SK-N-SH (cell line): Measurements from ENCODE around the gene SNN. TPM values are rescaled to one million over a fixed set of nuclear protein-coding genes. Genes with fewer than 3 reads are reported as not detected.

ENCODE experiments used
- CTCF ChIA-PET: fragments of 300-600, 350-600 bp; formaldehyde crosslinking; extraction: SDS; loops from one replicate; lab custom pipeline; 2021; lab: Yijun Ruan, JAX
- POLR2A ChIA-PET: fragments of 350-600 bp; sonication (Branson Sonifier 250); formaldehyde crosslinking; extraction: SDS; loops from one replicate; lab custom pipeline; 2020; ENCODE audit warnings: antibody characterized with exemption, inconsistent platforms; lab: Yijun Ruan, JAX
- DNase-seq: peaks from one replicate; pipeline ENCODE4 v3.0.0; 2012
- H2AFZ ChIP-seq: fragments of 200-600 bp; sonication (generic); 2 replicates; pipeline ENCODE4 v1.8.1; 2016; ENCODE audit warnings: antibody characterized with exemption, mild to moderate bottlenecking, low read depth
- H3F3A ChIP-seq: fragments of 200-600 bp; sonication (generic); replicated peaks from 2 replicates; pipeline ENCODE3; 2016; ENCODE audit warnings: antibody characterized with exemption, mild to moderate bottlenecking; ENCODE audit not compliant: insufficient read depth
- H3K27ac ChIP-seq, 2 experiments: fragments of 200-500 bp in 1 of 2; fragments of 200-600 bp in 1 of 2; sonication (Bioruptor generic) in 1 of 2; sonication (generic), shearing (Covaris generic) in 1 of 2; 2 replicates each; pipeline versions ENCODE4 v1.5.1 to v1.6.1; 2014 to 2016; ENCODE audit warnings: low read depth in 2 of 2, inconsistent platforms in 1 of 2, low read length in 1 of 2, mild to moderate bottlenecking in 1 of 2, mixed read lengths in 1 of 2
- H3K27me3 ChIP-seq: fragments of 200-600 bp; sonication (generic), shearing (Covaris generic); 2 replicates; pipeline ENCODE4 v1.6.1; 2016; ENCODE audit warnings: mixed run types; ENCODE audit not compliant: insufficient read depth
- H3K36me3 ChIP-seq, 2 experiments: fragments of 200-500 bp in 1 of 2; fragments of 200-600 bp in 1 of 2; sonication (Bioruptor generic) in 1 of 2; sonication (generic) in 1 of 2; replicated peaks in 1 of 2; 2 replicates each; pipeline versions ENCODE3 to v1.5.1; 2014 to 2016; ENCODE audit warnings: low read length in 1 of 2, mild to moderate bottlenecking in 1 of 2; ENCODE audit not compliant: insufficient read depth in 2 of 2, control insufficient read depth in 1 of 2
- H3K4me1 ChIP-seq, 2 experiments: fragments of 200-500 bp in 1 of 2; fragments of 200-600 bp in 1 of 2; sonication (Bioruptor generic) in 1 of 2; sonication (generic), shearing (Covaris generic) in 1 of 2; 2 replicates each; pipeline versions ENCODE4 v1.5.1 to v1.6.1; 2014 to 2016; ENCODE audit warnings: low read depth in 1 of 2, low read length in 1 of 2, mixed run types in 1 of 2; ENCODE audit not compliant: insufficient read depth in 2 of 2, control insufficient read depth in 1 of 2
- H3K4me2 ChIP-seq: fragments of 200-600 bp; sonication (generic), shearing (Covaris generic); 2 replicates; pipeline ENCODE4 v1.6.1; 2017; ENCODE audit warnings: mixed run types
- H3K4me3 ChIP-seq, 2 experiments: fragments of 200-500 bp in 1 of 2; fragments of 200-600 bp in 1 of 2; sonication (Bioruptor generic) in 1 of 2; sonication (generic), shearing (Covaris generic) in 1 of 2; 2 replicates each; pipeline versions ENCODE4 v1.5.1 to v1.8.1; 2014 to 2016; ENCODE audit warnings: low read depth in 2 of 2, inconsistent platforms in 1 of 2, low read length in 1 of 2, mild to moderate bottlenecking in 1 of 2, mixed read lengths in 1 of 2, moderate library complexity in 1 of 2
- H3K79me2 ChIP-seq: fragments of 200-600 bp; sonication (generic); 2 replicates; pipeline ENCODE4 v1.8.1; 2017; ENCODE audit warnings: mild to moderate bottlenecking; ENCODE audit not compliant: insufficient read depth
- H3K9ac ChIP-seq: fragments of 200-600 bp; sonication (generic); 2 replicates; pipeline ENCODE4 v1.6.1; 2017; ENCODE audit warnings: mixed run types
- H3K9me2 ChIP-seq: fragments of 200-600 bp; sonication (generic); 2 replicates; pipeline ENCODE4 v1.6.1; 2017; ENCODE audit warnings: mixed run types
- H3K9me3 ChIP-seq: fragments of 200-600 bp; sonication (generic); 2 replicates; pipeline ENCODE4 v1.6.1; 2017; ENCODE audit warnings: mixed run types, mild to moderate bottlenecking, moderate library complexity
- H4K20me1 ChIP-seq: fragments of 200-600 bp; sonication (generic); 2 replicates; pipeline ENCODE4 v1.6.1; 2017; ENCODE audit warnings: mild to moderate bottlenecking, mixed run types; ENCODE audit not compliant: insufficient read depth
- ELF1 ChIP-seq: IDR thresholded peaks from 2 replicates; pipeline ENCODE4 v1.4.0; 2012
- EP300 ChIP-seq, 2 experiments: IDR thresholded peaks; 2 replicates each; pipeline versions ENCODE4 v1.4.0 to v1.6.1; 2012; ENCODE audit warnings: borderline replicate concordance in 1 of 2, low read depth in 1 of 2, low read length in 1 of 2
- EZH2phosphoT487 ChIP-seq: fragments of 200-600 bp; sonication (generic); IDR thresholded peaks from 2 replicates; pipeline ENCODE4 v1.6.1; 2017; ENCODE audit warnings: low read depth, mixed run types, mild to moderate bottlenecking, antibody characterized with exemption, moderate library complexity, borderline replicate concordance
- FOSL2 ChIP-seq: IDR thresholded peaks from 2 replicates; pipeline ENCODE4 v1.4.0; 2012; ENCODE audit warnings: low read depth, mild to moderate bottlenecking, moderate library complexity, borderline replicate concordance
- FOXJ3 ChIP-seq: sonication (generic); formaldehyde crosslinking; IDR thresholded peaks from 2 replicates; pipeline ENCODE4 v1.5.1; 2020; ENCODE audit warnings: mild to moderate bottlenecking, missing genetic modification reagents
- FOXM1 ChIP-seq: IDR thresholded peaks from 2 replicates; pipeline ENCODE4 v1.4.0; 2012; ENCODE audit warnings: low read depth, mild to moderate bottlenecking
- GATA2 ChIP-seq: sonication (generic); formaldehyde crosslinking; IDR thresholded peaks from 2 replicates; pipeline ENCODE4 v1.5.0; 2020; ENCODE audit warnings: mild to moderate bottlenecking, missing genetic modification reagents
- JUND ChIP-seq: IDR thresholded peaks from 2 replicates; pipeline ENCODE4 v1.4.0; 2012
- MXI1 ChIP-seq: IDR thresholded peaks from 2 replicates; pipeline ENCODE4 v1.6.1; 2012; ENCODE audit warnings: mild to moderate bottlenecking, low read depth, low read length, improper control_type of control experiment
- NRF1 ChIP-seq: IDR thresholded peaks from 2 replicates; pipeline ENCODE4 v1.6.1; 2012; ENCODE audit warnings: low read depth, mild to moderate bottlenecking, low read length
- RAD21 ChIP-seq: IDR thresholded peaks from 2 replicates; pipeline ENCODE4 v1.6.1; 2012; ENCODE audit warnings: mild to moderate bottlenecking, low read length
- SMC3 ChIP-seq: IDR thresholded peaks from 2 replicates; pipeline ENCODE4 v1.6.1; 2012; ENCODE audit warnings: low read depth, low read length, improper control_type of control experiment
- TAF1 ChIP-seq: IDR thresholded peaks from 2 replicates; pipeline ENCODE4 v1.6.1; 2012; ENCODE audit warnings: low read depth, mild to moderate bottlenecking, low read length, moderate library complexity, borderline replicate concordance
- WGBS: methylation state at CpG from one replicate; pipeline ENCODE4 v1.1.6; 2017; ENCODE audit warnings: low lambda C conversion rate; 5-methylcytosine and 5-hydroxymethylcytosine counted together
- polyA plus RNA-seq, 3 experiments: library from polyadenylated mRNA; depleted of rRNA; stranded (reverse); fragments of >200 nt; gene quantifications; 2 replicates each; pipeline ENCODE4 v1.2.3, GENCODE V29; 2012
- TF ChIP-seq, protein P1 (sequence below): fragments of 200-600 bp; sonication (generic); IDR thresholded peaks from 2 replicates; pipeline ENCODE4 v1.6.1; 2017; ENCODE audit warnings: antibody characterized with exemption, mild to moderate bottlenecking, moderate library complexity
- TF ChIP-seq, protein P2 (sequence below): fragments of 150-350 bp; IDR thresholded peaks from 2 replicates; pipeline ENCODE4 v1.6.1; 2017; ENCODE audit warnings: antibody characterized with exemption, low read length, low read depth, borderline replicate concordance
- TF ChIP-seq, protein P3 (sequence below): IDR thresholded peaks from 2 replicates; pipeline ENCODE4; 2012
- TF ChIP-seq, protein P4 (sequence below): IDR thresholded peaks from 2 replicates; pipeline ENCODE4 v1.4.0; 2012; ENCODE audit warnings: low read depth, borderline replicate concordance

SNN gene
- polyA plus RNA-seq, 1 of the 3 experiments (the other 2 are of a cell fraction), result 15.4 TPM

DNA sequence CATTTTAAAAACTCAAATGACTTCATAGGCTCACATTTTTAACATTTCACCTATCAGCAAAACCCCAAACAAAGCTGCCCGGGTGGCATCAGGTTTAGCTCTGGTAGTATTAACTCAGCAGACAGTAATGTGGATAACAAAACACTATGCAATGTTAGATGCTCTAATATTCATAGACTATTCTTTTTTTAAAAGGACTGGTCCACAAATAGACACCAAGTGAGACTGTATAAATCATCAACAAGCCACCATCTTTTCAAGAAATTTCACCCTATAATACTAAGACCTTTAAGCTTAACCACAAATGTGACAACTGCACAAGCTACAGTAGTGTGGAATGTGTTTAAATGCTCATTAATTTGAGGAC is 20.2 kb downstream of the SNN start:
- Histone ChIP-seq H3K4me3 (no peak overlapping the region), H3K9me2 (no peaks in the 10 kb centered on the region), H3K27me3 (no peaks in the 10 kb centered on the region), H3K9me3 (no peaks in the 10 kb centered on the region), H2AFZ (no peak overlapping the region), H3K4me1 (peaks cover 6 to 14% of the 10 kb centered on the region in 2 experiments; a peak in 2 of 4 replicates), H4K20me1 (peaks cover 6% of the 10 kb centered on the region; the same call in 1 of the 2 replicates), H3K36me3 (peaks cover 58 to 59% of the 10 kb centered on the region in 2 experiments), H3K79me2 (peaks cover 21% of the 10 kb centered on the region), H3K9ac (no peak overlapping the region), H3K4me2 (no peak overlapping the region), H3K27ac (no peak overlapping the region), H3F3A (peaks cover 13% of the 10 kb centered on the region)
- ChIA-PET POLR2A (interaction anchor here (1.8 kb wide), 1 partner anchor 9 kb away, joined by 7 read pairs; no protein-coding TSS in a partner anchor), CTCF (interaction anchor here (1.1 to 1.9 kb wide), 4 partner anchors 48 to 725 kb away, joined by 3 to 4 read pairs (median 4); no protein-coding TSS in a partner anchor)
- no peak for DNase-seq
- 95% methylated on average over 1 of the region's 1 CpG for WGBS
- TF ChIP-seq MXI1 (no peak), JUND (no peak), FOSL2 (no peak), EP300 (IDR thresholded peaks at IDR 0.05; ENCODE audit: borderline replicate concordance in 1 of 2, low read depth in 1 of 2, low read length in 1 of 2) (no peak), FOXM1 (no peak), SMC3 (no peak), TAF1 (no peak), GATA2 (no peak), RAD21 (no peak), FOXJ3 (CRISPR knock-in tag) (no peak), NRF1 (no peak), EZH2phosphoT487 (no peak), ELF1 (no peak)
- TF ChIP-seq, protein P1, sequence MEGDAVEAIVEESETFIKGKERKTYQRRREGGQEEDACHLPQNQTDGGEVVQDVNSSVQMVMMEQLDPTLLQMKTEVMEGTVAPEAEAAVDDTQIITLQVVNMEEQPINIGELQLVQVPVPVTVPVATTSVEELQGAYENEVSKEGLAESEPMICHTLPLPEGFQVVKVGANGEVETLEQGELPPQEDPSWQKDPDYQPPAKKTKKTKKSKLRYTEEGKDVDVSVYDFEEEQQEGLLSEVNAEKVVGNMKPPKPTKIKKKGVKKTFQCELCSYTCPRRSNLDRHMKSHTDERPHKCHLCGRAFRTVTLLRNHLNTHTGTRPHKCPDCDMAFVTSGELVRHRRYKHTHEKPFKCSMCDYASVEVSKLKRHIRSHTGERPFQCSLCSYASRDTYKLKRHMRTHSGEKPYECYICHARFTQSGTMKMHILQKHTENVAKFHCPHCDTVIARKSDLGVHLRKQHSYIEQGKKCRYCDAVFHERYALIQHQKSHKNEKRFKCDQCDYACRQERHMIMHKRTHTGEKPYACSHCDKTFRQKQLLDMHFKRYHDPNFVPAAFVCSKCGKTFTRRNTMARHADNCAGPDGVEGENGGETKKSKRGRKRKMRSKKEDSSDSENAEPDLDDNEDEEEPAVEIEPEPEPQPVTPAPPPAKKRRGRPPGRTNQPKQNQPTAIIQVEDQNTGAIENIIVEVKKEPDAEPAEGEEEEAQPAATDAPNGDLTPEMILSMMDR, result no peak
- TF ChIP-seq, protein P2, sequence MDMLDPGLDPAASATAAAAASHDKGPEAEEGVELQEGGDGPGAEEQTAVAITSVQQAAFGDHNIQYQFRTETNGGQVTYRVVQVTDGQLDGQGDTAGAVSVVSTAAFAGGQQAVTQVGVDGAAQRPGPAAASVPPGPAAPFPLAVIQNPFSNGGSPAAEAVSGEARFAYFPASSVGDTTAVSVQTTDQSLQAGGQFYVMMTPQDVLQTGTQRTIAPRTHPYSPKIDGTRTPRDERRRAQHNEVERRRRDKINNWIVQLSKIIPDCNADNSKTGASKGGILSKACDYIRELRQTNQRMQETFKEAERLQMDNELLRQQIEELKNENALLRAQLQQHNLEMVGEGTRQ, result no peak
- TF ChIP-seq, protein P3, sequence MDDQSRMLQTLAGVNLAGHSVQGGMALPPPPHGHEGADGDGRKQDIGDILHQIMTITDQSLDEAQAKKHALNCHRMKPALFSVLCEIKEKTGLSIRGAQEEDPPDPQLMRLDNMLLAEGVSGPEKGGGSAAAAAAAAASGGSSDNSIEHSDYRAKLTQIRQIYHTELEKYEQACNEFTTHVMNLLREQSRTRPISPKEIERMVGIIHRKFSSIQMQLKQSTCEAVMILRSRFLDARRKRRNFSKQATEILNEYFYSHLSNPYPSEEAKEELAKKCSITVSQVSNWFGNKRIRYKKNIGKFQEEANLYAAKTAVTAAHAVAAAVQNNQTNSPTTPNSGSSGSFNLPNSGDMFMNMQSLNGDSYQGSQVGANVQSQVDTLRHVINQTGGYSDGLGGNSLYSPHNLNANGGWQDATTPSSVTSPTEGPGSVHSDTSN, result no peak
- TF ChIP-seq, protein P4, sequence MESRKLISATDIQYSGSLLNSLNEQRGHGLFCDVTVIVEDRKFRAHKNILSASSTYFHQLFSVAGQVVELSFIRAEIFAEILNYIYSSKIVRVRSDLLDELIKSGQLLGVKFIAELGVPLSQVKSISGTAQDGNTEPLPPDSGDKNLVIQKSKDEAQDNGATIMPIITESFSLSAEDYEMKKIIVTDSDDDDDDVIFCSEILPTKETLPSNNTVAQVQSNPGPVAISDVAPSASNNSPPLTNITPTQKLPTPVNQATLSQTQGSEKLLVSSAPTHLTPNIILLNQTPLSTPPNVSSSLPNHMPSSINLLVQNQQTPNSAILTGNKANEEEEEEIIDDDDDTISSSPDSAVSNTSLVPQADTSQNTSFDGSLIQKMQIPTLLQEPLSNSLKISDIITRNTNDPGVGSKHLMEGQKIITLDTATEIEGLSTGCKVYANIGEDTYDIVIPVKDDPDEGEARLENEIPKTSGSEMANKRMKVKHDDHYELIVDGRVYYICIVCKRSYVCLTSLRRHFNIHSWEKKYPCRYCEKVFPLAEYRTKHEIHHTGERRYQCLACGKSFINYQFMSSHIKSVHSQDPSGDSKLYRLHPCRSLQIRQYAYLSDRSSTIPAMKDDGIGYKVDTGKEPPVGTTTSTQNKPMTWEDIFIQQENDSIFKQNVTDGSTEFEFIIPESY, result no peak
